Glutamatergic neuron (in vitro differentiated cells): Measurements from ENCODE around the gene ZNF501. TPM values are rescaled to one million over a fixed set of nuclear protein-coding genes. Genes with fewer than 3 reads are reported as not detected.

Experiments used
- DNase-seq: peaks from one replicate; pipeline ENCODE4 v3.0.0; 2022
- H3K27ac Mint-ChIP-seq: one replicate; pipeline ENCODE4 v1.8.0; 2020; ENCODE audit warnings: mild to moderate bottlenecking, mixed read lengths, inconsistent platforms; ENCODE audit not compliant: unreplicated experiment
- H3K27me3 Mint-ChIP-seq: one replicate; pipeline ENCODE4 v1.8.0; 2020; ENCODE audit warnings: mild to moderate bottlenecking, moderate library complexity, mixed read lengths, inconsistent platforms; ENCODE audit not compliant: unreplicated experiment
- H3K36me3 Mint-ChIP-seq: one replicate; pipeline ENCODE4 v1.8.0; 2020; ENCODE audit warnings: mild to moderate bottlenecking, mixed read lengths, inconsistent platforms; ENCODE audit not compliant: unreplicated experiment
- H3K4me1 Mint-ChIP-seq: one replicate; pipeline ENCODE4 v1.8.0; 2020; ENCODE audit warnings: mild to moderate bottlenecking, low read depth, mixed read lengths, inconsistent platforms; ENCODE audit not compliant: unreplicated experiment
- H3K4me3 Mint-ChIP-seq: one replicate; pipeline ENCODE4 v1.8.0; 2020; ENCODE audit warnings: mild to moderate bottlenecking, mixed read lengths, inconsistent platforms; ENCODE audit not compliant: unreplicated experiment
- H3K9me3 Mint-ChIP-seq: one replicate; pipeline ENCODE4 v1.8.0; 2020; ENCODE audit warnings: mild to moderate bottlenecking, moderate library complexity, mixed read lengths, inconsistent platforms; ENCODE audit not compliant: unreplicated experiment
- total RNA-seq: library from RNA; stranded (reverse); fragmentation: NEBNext Ultra II Directional; extraction: Animal tissue kit (Norgen Biotek cat#: 25700); gene quantifications from one replicate; pipeline ENCODE4 v1.2.1, GENCODE V29; 2021; ENCODE audit not compliant: unreplicated experiment
- TF ChIP-seq, protein P1 (sequence below): fragments of 200-600 bp; sonication (generic); IDR thresholded peaks from one replicate; pipeline ENCODE4 v1.5.0; 2021; ENCODE audit not compliant: partially characterized antibody, unreplicated experiment

Gene ZNF501
- total RNA-seq, 1 donor from 2014 or later: 6.2 TPM

DNA sequence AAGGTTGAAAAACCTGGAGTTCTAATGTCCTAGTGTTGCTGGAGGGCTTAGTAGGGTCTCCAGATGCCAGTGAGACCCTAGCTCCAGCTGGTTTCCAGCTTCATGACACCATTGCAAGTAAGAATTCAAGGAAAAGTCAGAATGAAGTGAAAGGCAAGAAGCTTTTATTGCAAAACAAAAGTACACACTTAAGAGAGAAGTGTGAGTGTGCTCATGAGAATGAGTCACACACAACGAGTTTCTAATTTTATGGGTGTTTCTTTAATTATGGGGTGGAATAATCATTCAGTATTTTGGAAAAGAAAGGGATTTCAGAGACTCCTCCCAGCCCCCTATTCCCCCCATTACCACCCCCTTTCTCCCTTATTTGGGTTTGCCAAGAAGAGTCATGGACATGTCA is 41.5 kb upstream of the ZNF501 start:
- TF ChIP-seq, protein P1, sequence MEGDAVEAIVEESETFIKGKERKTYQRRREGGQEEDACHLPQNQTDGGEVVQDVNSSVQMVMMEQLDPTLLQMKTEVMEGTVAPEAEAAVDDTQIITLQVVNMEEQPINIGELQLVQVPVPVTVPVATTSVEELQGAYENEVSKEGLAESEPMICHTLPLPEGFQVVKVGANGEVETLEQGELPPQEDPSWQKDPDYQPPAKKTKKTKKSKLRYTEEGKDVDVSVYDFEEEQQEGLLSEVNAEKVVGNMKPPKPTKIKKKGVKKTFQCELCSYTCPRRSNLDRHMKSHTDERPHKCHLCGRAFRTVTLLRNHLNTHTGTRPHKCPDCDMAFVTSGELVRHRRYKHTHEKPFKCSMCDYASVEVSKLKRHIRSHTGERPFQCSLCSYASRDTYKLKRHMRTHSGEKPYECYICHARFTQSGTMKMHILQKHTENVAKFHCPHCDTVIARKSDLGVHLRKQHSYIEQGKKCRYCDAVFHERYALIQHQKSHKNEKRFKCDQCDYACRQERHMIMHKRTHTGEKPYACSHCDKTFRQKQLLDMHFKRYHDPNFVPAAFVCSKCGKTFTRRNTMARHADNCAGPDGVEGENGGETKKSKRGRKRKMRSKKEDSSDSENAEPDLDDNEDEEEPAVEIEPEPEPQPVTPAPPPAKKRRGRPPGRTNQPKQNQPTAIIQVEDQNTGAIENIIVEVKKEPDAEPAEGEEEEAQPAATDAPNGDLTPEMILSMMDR: no peak
- H3K4me1 Mint-ChIP-seq: peaks cover 5% of the 10 kb centered on the region

DNA sequence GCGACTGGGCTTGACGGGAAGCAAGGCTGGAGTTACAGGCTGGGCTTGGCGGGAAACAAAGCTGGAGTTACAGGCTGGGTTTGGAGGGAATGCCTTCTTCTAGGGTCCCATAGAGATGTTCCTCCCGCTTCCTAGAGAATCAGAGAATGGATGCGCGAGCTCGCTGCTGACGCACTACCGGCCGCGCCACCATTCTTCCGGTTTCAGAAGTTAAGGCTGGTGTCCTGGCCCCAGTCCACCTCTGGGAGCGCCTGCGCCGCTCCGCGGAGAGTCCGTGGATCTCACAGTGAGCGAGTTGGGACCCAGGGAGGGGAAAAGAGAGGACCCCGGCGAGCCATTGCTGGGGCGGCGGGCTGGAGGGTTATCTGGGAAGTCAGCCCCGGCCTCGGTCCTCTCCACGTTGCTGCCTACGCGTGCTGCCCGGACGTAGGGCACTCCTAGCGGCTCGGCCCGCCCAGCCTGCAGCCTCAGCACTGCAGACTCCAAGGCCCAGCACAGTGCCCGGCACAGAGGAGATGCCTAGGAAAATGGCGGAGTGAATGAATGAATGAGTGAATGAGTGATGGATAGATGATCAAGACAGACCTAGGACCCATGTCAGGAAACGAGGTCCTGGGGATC is 16.9 kb upstream of the ZNF501 start, which contains the start of gene ZNF502:
TSS of gene ZNF502 (plus strand) at position 206 of the 621 bp plus-strand sequence. CDS start 7,602 bp downstream, outside the sequence.
- peak; percentile 23 for DNase-seq
- TF ChIP-seq, protein P1: no peak
- Mint-ChIP-seq H3K4me3 (peak within 1 kb of the TSS; percentile 68), H3K4me1 (no peaks in the 10 kb centered on the region), H3K27ac (no peak within 1 kb of the TSS), H3K9me3 (peaks cover 7% of the 10 kb centered on the region), H3K36me3 (no peaks in the 10 kb centered on the region), H3K27me3 (peaks cover 3% of the 10 kb centered on the region)

More for the DNA sequence above, 41.5 kb upstream of the ZNF501 start:
- DNase-seq: no peak
- Mint-ChIP-seq H3K27ac (no peak overlapping the region), H3K4me3 (no peak overlapping the region), H3K36me3 (peaks cover 21% of the 10 kb centered on the region), H3K9me3 (peaks cover 4% of the 10 kb centered on the region), H3K27me3 (peaks cover 5% of the 10 kb centered on the region)

DNA sequence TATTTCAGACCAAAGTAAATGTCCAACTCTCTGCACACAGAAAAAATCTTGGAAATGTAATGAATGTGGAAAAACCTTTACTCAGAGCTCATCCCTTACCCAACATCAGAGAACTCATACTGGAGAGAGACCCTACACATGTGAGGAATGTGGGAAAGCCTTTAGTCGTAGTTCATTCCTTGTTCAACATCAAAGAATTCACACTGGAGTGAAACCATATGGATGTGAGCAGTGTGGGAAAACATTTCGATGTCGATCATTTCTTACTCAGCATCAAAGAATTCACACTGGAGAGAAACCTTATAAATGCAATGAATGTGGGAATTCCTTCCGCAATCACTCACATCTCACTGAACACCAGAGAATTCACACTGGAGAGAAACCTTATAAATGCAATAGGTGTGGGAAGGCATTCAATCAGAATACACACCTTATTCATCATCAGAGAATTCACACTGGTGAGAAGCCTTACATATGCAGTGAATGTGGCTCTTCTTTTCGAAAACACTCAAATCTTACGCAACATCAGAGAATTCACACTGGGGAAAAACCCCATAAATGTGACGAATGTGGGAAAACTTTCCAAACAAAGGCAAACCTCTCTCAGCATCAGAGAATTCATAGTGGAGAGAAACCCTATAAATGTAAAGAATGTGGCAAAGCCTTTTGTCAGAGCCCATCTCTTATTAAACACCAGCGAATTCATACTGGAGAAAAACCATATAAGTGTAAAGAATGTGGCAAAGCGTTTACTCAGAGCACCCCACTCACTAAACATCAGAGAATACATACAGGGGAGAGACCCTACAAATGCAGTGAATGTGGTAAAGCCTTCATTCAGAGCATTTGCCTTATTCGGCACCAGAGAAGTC is 8.0 kb upstream of the ZNF501 start:
- no peaks in the 10 kb centered on the region for H3K27me3 Mint-ChIP-seq
- peaks cover 27% of the 10 kb centered on the region for H3K36me3 Mint-ChIP-seq
- H3K27ac Mint-ChIP-seq: no peak overlapping the region
- TF ChIP-seq, protein P1: no peak
- H3K4me1 Mint-ChIP-seq: no peaks in the 10 kb centered on the region
- H3K9me3 Mint-ChIP-seq: peaks cover 19% of the 10 kb centered on the region
- no peak overlapping the region for H3K4me3 Mint-ChIP-seq
- no peak for DNase-seq

DNA sequence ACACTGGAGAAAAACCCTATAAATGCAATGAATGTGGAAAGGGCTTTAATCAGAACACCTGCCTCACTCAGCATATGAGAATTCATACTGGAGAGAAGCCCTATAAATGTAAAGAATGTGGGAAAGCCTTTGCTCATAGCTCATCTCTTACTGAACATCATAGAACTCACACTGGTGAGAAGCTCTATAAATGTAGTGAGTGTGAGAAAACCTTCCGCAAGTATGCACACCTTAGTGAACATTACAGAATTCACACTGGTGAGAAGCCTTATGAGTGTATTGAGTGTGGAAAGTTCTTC is 7.4 kb upstream of the ZNF501 start:
- no peaks in the 10 kb centered on the region for H3K27me3 Mint-ChIP-seq

More for the DNA sequence above, 7.4 kb upstream of the ZNF501 start:
- H3K4me3 Mint-ChIP-seq: no peak overlapping the region
- TF ChIP-seq, protein P1: no peak
- peaks cover 27% of the 10 kb centered on the region for H3K36me3 Mint-ChIP-seq
- no peak overlapping the region for H3K27ac Mint-ChIP-seq
- DNase-seq: no peak
- peaks cover 19% of the 10 kb centered on the region for H3K9me3 Mint-ChIP-seq
- H3K4me1 Mint-ChIP-seq: no peaks in the 10 kb centered on the region
